GM10266 (cell line): ENCODE measurements around the gene IFNK.

Source experiments
- DNase-seq: peaks from one replicate; pipeline ENCODE4 v3.0.0; 2012; ENCODE audit errors: extremely low spot score
- CTCF ChIP-seq: IDR thresholded peaks from 2 replicates; pipeline ENCODE4 v1.5.1; 2012; ENCODE audit warnings: mild to moderate bottlenecking, low read depth; ENCODE audit not compliant: control insufficient read depth, insufficient read depth; ENCODE audit errors: missing control alignments

The IFNK gene

GRCh38 chr9:27538647-27539046 is 14.6 kb downstream of the IFNK start:
- no peak for TF ChIP-seq CTCF
- DNase-seq: no peak

- DNase-seq: no peak
- no peak for TF ChIP-seq CTCF
Measured at GRCh38 chr9:27539479-27540441, 15.7 kb downstream of the IFNK start.

- no peak for DNase-seq
- TF ChIP-seq CTCF: no peak
Measured at GRCh38 chr9:27540502-27540901, 16.4 kb downstream of the IFNK start.

GRCh38 chr9:27541740-27542139 is 17.6 kb downstream of the IFNK start:
- no peak for TF ChIP-seq CTCF
- no peak for DNase-seq

GRCh38 chr9:27542508-27542907 is 18.4 kb downstream of the IFNK start:
- no peak for DNase-seq

GRCh38 chr9:27545471-27545870 is 21.4 kb downstream of the IFNK start:
- TF ChIP-seq CTCF: no peak
- no peak for DNase-seq

More at GRCh38 chr9:27542508-27542907, 18.4 kb downstream of the IFNK start:
- no peak for TF ChIP-seq CTCF

- TF ChIP-seq CTCF: peak; percentile 33
- DNase-seq: no peak
Measured at GRCh38 chr9:27548055-27548741, 24.1 kb downstream of the IFNK start.
